GM21360 (cell line): ENCODE measurements around the gene ITGA11.

Experiments used
- ATAC-seq: cut with Tn5 transposase; IDR thresholded peaks from one replicate; pipeline ENCODE4 v1.9.1; 2021; ENCODE audit warnings: mild to moderate bottlenecking, moderate library complexity; ENCODE audit not compliant: unreplicated experiment

Gene ITGA11

GRCh38 chr15:68298336-68298735 is 133.6 kb downstream of the ITGA11 start:
- no peak for ATAC-seq

- no peak for ATAC-seq
These were observed 136.8 kb downstream of the ITGA11 start for GRCh38 chr15:68295014-68295805.

GRCh38 chr15:68292967-68293366 is 139.0 kb downstream of the ITGA11 start:
- ATAC-seq, result no peak

GRCh38 chr15:68292157-68292781 is 139.7 kb downstream of the ITGA11 start:
- no peak for ATAC-seq

- ATAC-seq, result no peak
These were observed 141.2 kb downstream of the ITGA11 start for GRCh38 chr15:68290715-68291114.

- no peak for ATAC-seq
These were observed 142.2 kb downstream of the ITGA11 start for GRCh38 chr15:68289621-68290352.

GRCh38 chr15:68289057-68289456 is 142.9 kb downstream of the ITGA11 start:
- no peak for ATAC-seq

GRCh38 chr15:68286256-68286655 is 145.7 kb downstream of the ITGA11 start:
- no peak for ATAC-seq

- no peak for ATAC-seq
These were observed 146.5 kb downstream of the ITGA11 start for GRCh38 chr15:68285259-68285980.

GRCh38 chr15:68284616-68285258 is 147.2 kb downstream of the ITGA11 start:
- ATAC-seq, result no peak

GRCh38 chr15:68283401-68283800 is 148.6 kb downstream of the ITGA11 start:
- no peak for ATAC-seq

- ATAC-seq, result no peak
These were observed 151.0 kb downstream of the ITGA11 start for GRCh38 chr15:68281008-68281407.

GRCh38 chr15:68279779-68280753 is 151.9 kb downstream of the ITGA11 start:
- no peak for ATAC-seq

- ATAC-seq, result no peak
These were observed 153.2 kb downstream of the ITGA11 start for GRCh38 chr15:68278595-68279405.

- peak; percentile 44 for ATAC-seq
These were observed 153.7 kb downstream of the ITGA11 start for GRCh38 chr15:68278345-68278594.

GRCh38 chr15:68277603-68278344 is 154.2 kb downstream of the ITGA11 start, which contains the start of gene FEM1B:
Gene FEM1B (plus strand): TSS chr15:68277745. CDS start chr15:68278418, 673 bp downstream.
- ATAC-seq, result peak; percentile 74

- no peak for ATAC-seq
These were observed 154.8 kb downstream of the ITGA11 start for GRCh38 chr15:68277131-68277602.

GRCh38 chr15:68276668-68277067 is 155.3 kb downstream of the ITGA11 start:
- no peak for ATAC-seq
